Measurements from ENCODE around the gene SRRM4. TPM values are rescaled to one million over a fixed set of nuclear protein-coding genes. Genes with fewer than 3 reads are reported as not detected.

SRRM4 gene
- polyA plus RNA-seq, 3 donors, result not detected

GRCh38 chr12:119157528-119157927 is 176.2 kb downstream of the SRRM4 start:
- Histone ChIP-seq H3K36me3 (replicated peaks in 1 of 2; ENCODE audit: control insufficient read depth in 1 of 2, insufficient read depth in 2 of 2, low read length in 2 of 2) (no peaks in the 10 kb centered on the region), H3K4me2 (replicated peaks; ENCODE audit: extremely low read depth, low read length, poor library complexity, severe bottlenecking) (no peak overlapping the region), H2AFZ (ENCODE audit: insufficient read depth, low read depth, low read length, poor library complexity, severe bottlenecking) (no peak overlapping the region), H3K79me2 (ENCODE audit: insufficient read depth, low read length) (no peaks in the 10 kb centered on the region), H3K27me3 (ENCODE audit: control insufficient read depth in 2 of 2, insufficient read depth in 2 of 2, low read length in 2 of 2) (peaks cover 0 to 9% of the 10 kb centered on the region in 2 donors), H4K20me1 (ENCODE audit: insufficient read depth, low read length) (no peaks in the 10 kb centered on the region), H3K4me3 (replicated peaks in 1 of 3; ENCODE audit: low read depth in 2 of 3, low read length in 3 of 3) (no peak overlapping the region), H3K27ac (ENCODE audit: low read depth in 1 of 2, low read length in 2 of 2) (no peak overlapping the region), H3K4me1 (ENCODE audit: control insufficient read depth in 1 of 2, insufficient read depth in 2 of 2, low read length in 2 of 2) (no peaks in the 10 kb centered on the region), H3K9ac (ENCODE audit: insufficient read depth, low read length, poor library complexity, severe bottlenecking) (no peak overlapping the region), H3K9me3 (replicated peaks in 1 of 2; ENCODE audit: control insufficient read depth in 1 of 2, insufficient read depth in 1 of 2, low read length in 2 of 2) (peaks cover 13 to 16% of the 10 kb centered on the region in 2 donors)
- WGBS (ENCODE audit: insufficient coverage), result 85% methylated on average over 5 of the region's 6 CpGs
- no peak for DNase-seq
- no peak overlapping the region for H3K27ac Mint-ChIP-seq
- H3K27me3 Mint-ChIP-seq (ENCODE audit: low read depth in 3 of 3), result peaks cover 8 to 18% (median 12%) of the 10 kb centered on the region in 3 donors
- H3K4me1 Mint-ChIP-seq, result peaks cover 7% of the 10 kb centered on the region
- no peak for TF ChIP-seq CTCF (IDR thresholded peaks at IDR 0.05)
- intact Hi-C loops (cut with micrococcal nuclease), result no loop called here
- H3K9me3 Mint-ChIP-seq, result peaks cover 8 to 18% (median 14%) of the 10 kb centered on the region in 7 donors
- H3K36me3 Mint-ChIP-seq, result peaks cover 0 to 1% of the 10 kb centered on the region in 2 donors
- no peak overlapping the region for H3K4me3 Mint-ChIP-seq

DNA sequence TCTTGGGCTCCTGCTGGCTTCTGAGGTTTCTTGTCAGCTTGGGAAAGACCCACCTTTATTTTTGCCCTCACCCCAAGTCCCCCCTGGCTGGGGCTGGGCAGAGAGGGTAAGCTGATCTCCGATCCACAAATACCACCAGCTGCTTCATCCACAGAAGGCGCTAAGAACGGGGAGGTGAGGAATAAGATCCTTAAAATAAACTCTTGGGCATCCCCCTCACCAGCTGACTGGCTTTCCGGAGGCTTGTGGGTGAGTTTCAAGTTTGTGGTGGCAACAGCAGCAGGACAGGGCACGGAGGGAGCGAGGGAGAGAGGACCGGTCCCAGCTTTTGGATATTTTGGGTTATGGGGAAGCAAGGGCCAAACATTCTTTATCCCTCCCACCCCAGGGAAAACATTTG is 176.6 kb downstream of the SRRM4 start:
- Mint-ChIP-seq H3K4me3 (no peak overlapping the region), H3K27ac (no peak overlapping the region), H3K4me1 (peaks cover 7% of the 10 kb centered on the region), H3K36me3 (peaks cover 0 to 1% of the 10 kb centered on the region in 2 donors), H3K9me3 (peaks cover 8 to 18% (median 14%) of the 10 kb centered on the region in 7 donors), H3K27me3 (ENCODE audit: low read depth in 3 of 3) (peaks cover 8 to 18% (median 12%) of the 10 kb centered on the region in 3 donors)
- no peak for DNase-seq
- H3K79me2 ChIP-seq (ENCODE audit: insufficient read depth, low read length), result no peaks in the 10 kb centered on the region
- no peaks in the 10 kb centered on the region for H3K36me3 ChIP-seq (replicated peaks in 1 of 2; ENCODE audit: control insufficient read depth in 1 of 2, insufficient read depth in 2 of 2, low read length in 2 of 2)
- H2AFZ ChIP-seq (ENCODE audit: insufficient read depth, low read depth, low read length, poor library complexity, severe bottlenecking), result no peak overlapping the region
- no peaks in the 10 kb centered on the region for H4K20me1 ChIP-seq (ENCODE audit: insufficient read depth, low read length)
- H3K4me3 ChIP-seq (replicated peaks in 1 of 3; ENCODE audit: low read depth in 2 of 3, low read length in 3 of 3), result no peak overlapping the region
- H3K9ac ChIP-seq (ENCODE audit: insufficient read depth, low read length, poor library complexity, severe bottlenecking), result no peak overlapping the region
- H3K4me1 ChIP-seq (ENCODE audit: control insufficient read depth in 1 of 2, insufficient read depth in 2 of 2, low read length in 2 of 2), result no peaks in the 10 kb centered on the region
- intact Hi-C loops (cut with micrococcal nuclease), result no loop called here
- H3K27me3 ChIP-seq (ENCODE audit: control insufficient read depth in 2 of 2, insufficient read depth in 2 of 2, low read length in 2 of 2), result peaks cover 0 to 9% of the 10 kb centered on the region in 2 donors
- H3K4me2 ChIP-seq (replicated peaks; ENCODE audit: extremely low read depth, low read length, poor library complexity, severe bottlenecking), result no peak overlapping the region
- no CpG with 5 or more reads among the region's 7 CpGs for WGBS (ENCODE audit: insufficient coverage)
- H3K27ac ChIP-seq (ENCODE audit: low read depth in 1 of 2, low read length in 2 of 2), result no peak overlapping the region
- H3K9me3 ChIP-seq (replicated peaks in 1 of 2; ENCODE audit: control insufficient read depth in 1 of 2, insufficient read depth in 1 of 2, low read length in 2 of 2), result peaks cover 13 to 16% of the 10 kb centered on the region in 2 donors
- no peak for TF ChIP-seq CTCF (IDR thresholded peaks at IDR 0.05)
